ENCODE measurements around the gene NRROS.

The NRROS gene

DNA sequence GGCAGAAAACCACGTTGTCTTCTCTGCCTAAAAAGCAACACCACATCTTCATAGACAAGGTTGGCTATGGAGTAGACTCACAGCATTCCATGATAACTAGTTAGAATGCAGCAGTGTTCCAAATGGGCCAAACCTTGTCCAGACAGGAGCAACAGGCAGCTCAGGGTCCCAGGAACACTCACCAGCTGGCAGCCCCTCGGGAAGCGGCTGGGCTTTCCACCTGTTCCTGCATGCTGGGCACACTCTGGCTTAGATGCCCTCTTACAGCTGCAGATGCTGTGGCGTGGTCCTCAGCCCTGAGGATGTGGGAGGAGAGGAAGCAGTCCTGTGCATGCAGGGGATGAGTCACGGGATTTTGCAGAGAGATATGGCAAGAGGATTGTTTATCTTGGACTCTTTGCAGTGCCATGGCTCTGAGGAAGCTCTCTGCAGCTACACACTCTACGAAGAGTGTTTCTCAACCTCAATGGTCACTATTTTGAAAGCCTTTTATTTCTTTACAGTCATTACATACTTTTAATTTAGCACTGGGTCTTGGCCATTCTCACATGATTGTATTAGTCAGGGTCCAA lies 11.3 kb downstream of the NRROS start:
- H3K27ac ChIP-seq (replicated peaks): peak overlapping the region; percentile 52
- TF ChIP-seq POLR2AphosphoS5 (IDR thresholded peaks at IDR 0.05; ENCODE audit: low read depth): peak; percentile 88
- TF ChIP-seq, protein P1, sequence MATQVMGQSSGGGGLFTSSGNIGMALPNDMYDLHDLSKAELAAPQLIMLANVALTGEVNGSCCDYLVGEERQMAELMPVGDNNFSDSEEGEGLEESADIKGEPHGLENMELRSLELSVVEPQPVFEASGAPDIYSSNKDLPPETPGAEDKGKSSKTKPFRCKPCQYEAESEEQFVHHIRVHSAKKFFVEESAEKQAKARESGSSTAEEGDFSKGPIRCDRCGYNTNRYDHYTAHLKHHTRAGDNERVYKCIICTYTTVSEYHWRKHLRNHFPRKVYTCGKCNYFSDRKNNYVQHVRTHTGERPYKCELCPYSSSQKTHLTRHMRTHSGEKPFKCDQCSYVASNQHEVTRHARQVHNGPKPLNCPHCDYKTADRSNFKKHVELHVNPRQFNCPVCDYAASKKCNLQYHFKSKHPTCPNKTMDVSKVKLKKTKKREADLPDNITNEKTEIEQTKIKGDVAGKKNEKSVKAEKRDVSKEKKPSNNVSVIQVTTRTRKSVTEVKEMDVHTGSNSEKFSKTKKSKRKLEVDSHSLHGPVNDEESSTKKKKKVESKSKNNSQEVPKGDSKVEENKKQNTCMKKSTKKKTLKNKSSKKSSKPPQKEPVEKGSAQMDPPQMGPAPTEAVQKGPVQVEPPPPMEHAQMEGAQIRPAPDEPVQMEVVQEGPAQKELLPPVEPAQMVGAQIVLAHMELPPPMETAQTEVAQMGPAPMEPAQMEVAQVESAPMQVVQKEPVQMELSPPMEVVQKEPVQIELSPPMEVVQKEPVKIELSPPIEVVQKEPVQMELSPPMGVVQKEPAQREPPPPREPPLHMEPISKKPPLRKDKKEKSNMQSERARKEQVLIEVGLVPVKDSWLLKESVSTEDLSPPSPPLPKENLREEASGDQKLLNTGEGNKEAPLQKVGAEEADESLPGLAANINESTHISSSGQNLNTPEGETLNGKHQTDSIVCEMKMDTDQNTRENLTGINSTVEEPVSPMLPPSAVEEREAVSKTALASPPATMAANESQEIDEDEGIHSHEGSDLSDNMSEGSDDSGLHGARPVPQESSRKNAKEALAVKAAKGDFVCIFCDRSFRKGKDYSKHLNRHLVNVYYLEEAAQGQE (IDR thresholded peaks at IDR 0.05; ENCODE audit: insufficient replicate concordance, low read depth): no peak
- peak; percentile 18; the same call in 1 of the 2 replicates for TF ChIP-seq SPI1 (IDR thresholded peaks at IDR 0.05; ENCODE audit: borderline replicate concordance, low read depth)
- no peaks in the 10 kb centered on the region for H3K27me3 ChIP-seq (ENCODE audit: insufficient read depth, poor library complexity, severe bottlenecking)
- peak in 1 of 2 experiments; percentile 87 for DNase-seq (ENCODE audit: low read depth in 1 of 2, low spot score in 1 of 2)
- H3K4me3 ChIP-seq (replicated peaks; ENCODE audit: insufficient read depth, low read length): no peak overlapping the region

DNA sequence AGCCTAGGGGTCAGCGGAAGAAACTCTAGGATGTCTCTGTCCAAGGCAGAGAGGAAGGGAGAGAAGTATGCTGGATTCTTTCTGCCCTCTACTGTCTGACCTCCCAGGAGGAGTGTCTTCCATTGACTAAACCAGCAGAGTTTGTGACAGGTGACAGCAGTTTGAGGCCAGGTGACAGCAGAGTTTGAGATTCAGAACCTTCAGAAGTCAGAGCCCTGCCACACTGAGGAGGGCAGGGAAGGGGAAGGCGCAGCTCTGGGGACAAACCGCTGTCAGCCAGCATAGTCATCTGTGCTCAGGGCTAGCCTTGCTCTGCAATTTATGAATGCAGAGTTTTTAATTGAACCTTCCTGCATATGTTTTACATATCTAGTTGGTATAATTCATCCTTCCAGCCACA lies 12.3 kb downstream of the NRROS start:
- peak overlapping the region; percentile 52 for H3K27ac ChIP-seq (replicated peaks)
- DNase-seq (ENCODE audit: low read depth in 1 of 2, low spot score in 1 of 2): no peak
- TF ChIP-seq, protein P1 (IDR thresholded peaks at IDR 0.05; ENCODE audit: insufficient replicate concordance, low read depth): no peak
- TF ChIP-seq POLR2AphosphoS5 (IDR thresholded peaks at IDR 0.05; ENCODE audit: low read depth) (no peak), GABPA (IDR thresholded peaks at IDR 0.05; ENCODE audit: low read depth) (no peak), SPI1 (IDR thresholded peaks at IDR 0.05; ENCODE audit: borderline replicate concordance, low read depth) (no peak)
- TF ChIP-seq, protein P2, sequence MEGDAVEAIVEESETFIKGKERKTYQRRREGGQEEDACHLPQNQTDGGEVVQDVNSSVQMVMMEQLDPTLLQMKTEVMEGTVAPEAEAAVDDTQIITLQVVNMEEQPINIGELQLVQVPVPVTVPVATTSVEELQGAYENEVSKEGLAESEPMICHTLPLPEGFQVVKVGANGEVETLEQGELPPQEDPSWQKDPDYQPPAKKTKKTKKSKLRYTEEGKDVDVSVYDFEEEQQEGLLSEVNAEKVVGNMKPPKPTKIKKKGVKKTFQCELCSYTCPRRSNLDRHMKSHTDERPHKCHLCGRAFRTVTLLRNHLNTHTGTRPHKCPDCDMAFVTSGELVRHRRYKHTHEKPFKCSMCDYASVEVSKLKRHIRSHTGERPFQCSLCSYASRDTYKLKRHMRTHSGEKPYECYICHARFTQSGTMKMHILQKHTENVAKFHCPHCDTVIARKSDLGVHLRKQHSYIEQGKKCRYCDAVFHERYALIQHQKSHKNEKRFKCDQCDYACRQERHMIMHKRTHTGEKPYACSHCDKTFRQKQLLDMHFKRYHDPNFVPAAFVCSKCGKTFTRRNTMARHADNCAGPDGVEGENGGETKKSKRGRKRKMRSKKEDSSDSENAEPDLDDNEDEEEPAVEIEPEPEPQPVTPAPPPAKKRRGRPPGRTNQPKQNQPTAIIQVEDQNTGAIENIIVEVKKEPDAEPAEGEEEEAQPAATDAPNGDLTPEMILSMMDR (IDR thresholded peaks at IDR 0.05; ENCODE audit: insufficient read depth, low read length): no peak

DNA sequence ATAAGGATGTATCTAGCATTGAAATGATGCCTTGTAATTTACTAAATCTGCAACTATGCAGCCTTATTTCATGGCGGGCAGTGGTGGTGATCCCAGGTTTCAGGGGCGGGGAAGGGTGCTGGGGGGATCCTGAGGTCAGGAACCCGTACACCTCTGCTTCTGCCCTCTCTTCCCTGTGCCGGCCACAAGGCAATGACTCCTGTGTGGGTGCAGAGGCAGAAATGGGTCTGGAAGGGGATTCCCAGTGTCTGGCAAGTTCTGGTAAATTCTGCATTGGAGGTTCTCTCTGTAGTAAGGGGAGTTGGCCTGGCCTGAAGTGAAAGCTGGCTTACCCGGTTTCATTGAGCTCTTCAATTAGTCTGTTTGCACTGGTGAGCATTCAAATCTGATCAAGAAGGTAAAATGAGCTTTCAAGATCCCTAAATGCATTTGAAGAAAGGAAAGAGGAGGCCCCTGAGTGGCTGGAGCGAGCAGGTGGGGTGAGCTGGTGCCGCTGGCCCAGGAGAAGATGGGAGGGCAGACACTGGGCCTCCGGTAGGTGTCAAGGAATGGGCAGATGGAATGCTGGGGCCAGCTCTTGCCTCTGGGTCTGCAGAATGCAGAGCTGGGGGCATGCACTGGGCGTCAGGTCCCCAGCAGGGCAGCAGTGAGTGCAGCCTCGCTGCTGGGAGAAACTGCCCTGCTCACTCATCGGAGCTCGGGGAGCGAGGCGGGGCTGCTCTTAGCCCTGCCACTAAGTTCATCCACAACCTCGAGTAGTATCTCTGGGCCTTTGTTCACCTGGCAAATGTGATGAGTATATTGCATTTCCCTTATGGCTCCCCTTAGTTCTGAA lies 13.7 kb downstream of the NRROS start:
- TF ChIP-seq GABPA (IDR thresholded peaks at IDR 0.05; ENCODE audit: low read depth) (no peak), SPI1 (IDR thresholded peaks at IDR 0.05; ENCODE audit: borderline replicate concordance, low read depth) (no peak), POLR2AphosphoS5 (IDR thresholded peaks at IDR 0.05; ENCODE audit: low read depth) (no peak)
- TF ChIP-seq, protein P1 (IDR thresholded peaks at IDR 0.05; ENCODE audit: insufficient replicate concordance, low read depth): no peak
- TF ChIP-seq, protein P2 (IDR thresholded peaks at IDR 0.05; ENCODE audit: insufficient read depth, low read length): no peak
- no peak for DNase-seq (ENCODE audit: low read depth in 1 of 2, low spot score in 1 of 2)
- H3K27ac ChIP-seq (replicated peaks): no peak overlapping the region; the same call in 1 of the 2 replicates
- H3K4me3 ChIP-seq (replicated peaks; ENCODE audit: insufficient read depth, low read length): no peak overlapping the region
- H3K27me3 ChIP-seq (ENCODE audit: insufficient read depth, poor library complexity, severe bottlenecking): no peaks in the 10 kb centered on the region

More for the DNA sequence above, 12.3 kb downstream of the NRROS start:
- Histone ChIP-seq H3K27me3 (ENCODE audit: insufficient read depth, poor library complexity, severe bottlenecking) (no peaks in the 10 kb centered on the region), H3K4me3 (replicated peaks; ENCODE audit: insufficient read depth, low read length) (no peak overlapping the region)

Data from HL-60 (cell line).